Fibroblast of skin of abdomen (primary cell): ENCODE measurements around the gene NDUFS5. TPM values are rescaled to one million over a fixed set of nuclear protein-coding genes. Genes with fewer than 3 reads are reported as not detected.
"Not testable (repeated sequence)": the region's sequence is repeated elsewhere in the genome, so short reads cannot be mapped to it uniquely, and the experiment has no call there.

Source experiments
- DNase-seq: peaks from one replicate; pipeline ENCODE4 v3.0.0-alpha.2; 2013
- polyA plus RNA-seq, 2 experiments: library from polyadenylated mRNA; unstranded; fragments of 120-200 nt; gene quantifications; one replicate each; pipeline ENCODE4 v1.2.1, GENCODE V29; 2013; ENCODE audit not compliant: insufficient read length in 2 of 2

Gene NDUFS5
- 330 TPM for polyA plus RNA-seq (2013, experiment 1 of 2; ENCODE audit: insufficient read length)
- polyA plus RNA-seq (2013, experiment 2 of 2; ENCODE audit: insufficient read length), result 330 TPM

DNA sequence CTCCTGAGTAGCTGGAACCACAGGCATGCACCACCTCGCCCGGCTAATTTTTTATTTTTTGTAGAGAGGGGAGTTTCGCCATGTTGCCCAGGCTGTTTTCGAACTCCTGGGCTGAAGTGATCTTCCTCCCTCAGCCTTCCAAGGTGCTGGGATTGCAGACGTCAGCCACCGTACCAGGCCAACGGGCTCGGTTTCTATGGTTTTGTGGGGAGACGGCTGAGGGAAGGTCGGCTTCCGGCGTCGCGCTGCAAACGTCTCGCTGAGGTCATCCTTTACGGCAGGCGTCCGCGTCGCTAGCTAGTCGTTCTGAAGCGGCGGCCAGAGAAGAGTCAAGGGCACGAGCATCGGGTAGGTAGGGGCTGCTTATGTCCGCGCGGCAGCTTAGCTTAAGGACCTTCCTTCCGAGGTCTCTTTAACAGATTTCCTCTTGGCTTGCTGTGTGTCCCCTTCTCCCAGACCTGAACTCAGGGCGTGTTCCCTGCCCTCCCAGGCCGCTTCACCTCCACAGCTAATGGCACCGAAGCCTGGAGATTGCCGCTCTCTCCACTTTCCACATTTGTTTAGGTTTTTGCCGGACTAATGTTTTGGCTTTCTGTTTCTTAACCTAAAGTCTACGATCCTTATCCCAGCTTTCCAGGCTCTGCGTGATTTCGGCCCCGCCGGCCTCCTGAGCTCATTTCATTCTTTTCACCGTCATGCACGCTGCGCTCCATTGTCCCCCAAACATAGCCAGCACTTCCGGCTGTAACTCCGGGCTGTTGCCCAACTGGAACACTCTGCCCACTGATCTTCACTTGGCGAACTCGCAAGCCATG is at the start of gene NDUFS5:
Gene NDUFS5, plus strand, starts transcription at position 300 of the 815 bp plus-strand sequence. CDS start 2,375 bp downstream, outside the sequence.
- DNase-seq, result peak; percentile 92

DNA sequence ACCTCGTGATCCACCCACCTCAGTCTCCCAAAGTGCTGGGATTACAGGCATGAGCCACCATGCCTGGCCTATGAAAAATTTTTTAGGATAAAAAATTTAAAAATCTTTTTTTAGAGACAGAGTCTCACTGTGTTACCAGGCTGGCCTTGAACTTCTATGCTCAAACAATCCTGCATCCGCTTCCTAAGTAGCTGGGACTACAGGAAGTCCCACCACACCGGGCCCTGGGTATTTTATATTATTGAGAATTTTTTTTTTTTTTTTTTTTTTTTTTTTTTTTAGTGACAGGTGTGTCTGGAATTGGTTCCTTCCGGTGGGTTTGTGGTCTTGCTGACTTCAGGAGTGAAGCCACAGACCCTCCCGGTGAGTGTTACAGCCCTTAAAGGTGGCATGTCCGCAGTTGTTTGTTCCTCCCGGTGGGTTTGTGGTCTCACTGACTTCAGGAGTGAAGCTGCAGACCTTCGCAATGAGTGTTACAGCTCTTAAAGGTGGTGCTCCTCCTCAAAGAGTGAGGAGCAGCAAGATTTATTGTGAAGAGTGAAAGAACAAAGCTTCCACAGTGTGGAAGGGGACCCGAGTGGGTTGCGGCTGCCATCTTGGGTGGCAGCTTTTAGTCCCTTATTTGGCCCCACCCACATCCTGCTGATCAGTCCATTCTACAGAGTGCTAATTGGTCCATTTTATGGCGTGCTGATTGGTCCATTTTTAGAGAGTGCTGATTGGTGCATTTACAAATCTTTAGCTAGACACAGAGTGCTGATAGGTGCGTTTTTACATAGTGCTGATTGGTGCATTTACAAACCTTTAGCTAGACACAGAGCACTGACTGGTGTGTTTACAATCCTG is 48.5 kb upstream of the NDUFS5 start:
- DNase-seq, result not testable (repeated sequence)

DNA sequence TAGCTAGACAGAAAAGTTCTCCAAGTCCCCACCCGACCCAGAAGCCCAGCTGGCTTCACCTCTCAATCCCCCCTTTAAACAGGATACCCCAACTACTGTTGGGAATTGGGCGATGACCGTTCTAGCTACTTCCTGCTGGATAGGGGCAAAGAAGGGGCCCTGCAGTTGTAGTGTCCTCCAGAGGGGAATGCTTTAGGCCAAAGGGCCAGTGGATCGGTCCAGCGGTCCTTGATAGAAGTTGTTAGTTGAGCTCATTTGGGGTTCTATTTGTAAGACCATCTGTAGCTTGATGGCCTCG is 48.0 kb upstream of the NDUFS5 start:
- not testable (repeated sequence) for DNase-seq

DNA sequence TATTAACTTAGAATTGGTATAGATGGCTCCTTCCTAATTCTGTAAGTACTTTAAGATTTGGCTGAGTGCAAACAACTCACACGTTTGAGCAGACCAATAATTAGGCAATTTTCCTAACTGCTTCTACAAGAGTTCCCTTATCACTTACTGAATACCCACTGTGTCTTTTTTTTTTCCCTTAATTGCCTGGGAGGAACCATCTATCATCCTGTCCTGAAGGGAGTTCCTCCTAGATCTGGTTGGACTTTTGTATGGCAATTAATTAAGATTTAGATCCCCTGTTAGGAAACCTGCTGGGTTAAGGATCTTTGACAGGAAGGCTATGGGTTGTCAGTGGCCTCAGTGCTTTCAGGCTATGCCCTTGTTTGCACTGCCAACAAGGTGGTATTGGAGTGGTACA is 46.8 kb upstream of the NDUFS5 start:
- not testable (repeated sequence) for DNase-seq

DNA sequence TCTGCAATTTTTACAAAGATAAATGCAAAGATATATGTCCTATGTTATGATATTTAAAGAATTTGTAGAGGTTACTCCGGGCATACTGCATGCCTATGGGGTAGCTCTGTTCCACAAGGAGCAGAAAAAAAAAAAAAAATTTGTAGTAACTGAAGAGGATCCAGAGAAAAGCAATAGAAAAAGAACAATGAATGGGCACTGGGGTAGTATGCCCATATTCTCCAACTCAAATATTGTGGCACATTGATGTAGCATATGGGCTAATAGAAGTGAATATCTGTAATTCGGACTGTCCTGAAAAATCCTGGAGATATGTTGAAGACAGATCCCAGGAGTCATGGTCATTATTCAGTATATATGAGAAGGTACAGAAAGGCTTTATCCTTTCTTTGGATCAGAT is 36.2 kb upstream of the NDUFS5 start:
- no peak for DNase-seq

DNA sequence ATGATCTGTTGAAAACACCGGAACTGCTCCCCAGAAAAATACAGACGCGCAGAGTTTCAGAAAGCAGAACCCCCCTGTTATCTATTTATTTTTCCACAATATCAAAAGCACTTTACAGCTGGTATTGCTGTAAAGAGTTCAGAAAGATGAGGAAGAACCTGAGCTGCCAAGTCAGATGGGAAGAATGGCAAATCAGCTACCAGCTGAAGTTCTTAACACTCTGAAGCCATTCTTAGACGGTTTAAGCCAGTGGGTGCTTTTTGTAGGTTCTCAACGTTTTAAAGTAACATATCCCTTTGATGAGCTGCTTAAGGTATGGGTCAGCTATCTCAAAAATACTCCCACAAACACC is 35.8 kb upstream of the NDUFS5 start:
- DNase-seq, result no peak

DNA sequence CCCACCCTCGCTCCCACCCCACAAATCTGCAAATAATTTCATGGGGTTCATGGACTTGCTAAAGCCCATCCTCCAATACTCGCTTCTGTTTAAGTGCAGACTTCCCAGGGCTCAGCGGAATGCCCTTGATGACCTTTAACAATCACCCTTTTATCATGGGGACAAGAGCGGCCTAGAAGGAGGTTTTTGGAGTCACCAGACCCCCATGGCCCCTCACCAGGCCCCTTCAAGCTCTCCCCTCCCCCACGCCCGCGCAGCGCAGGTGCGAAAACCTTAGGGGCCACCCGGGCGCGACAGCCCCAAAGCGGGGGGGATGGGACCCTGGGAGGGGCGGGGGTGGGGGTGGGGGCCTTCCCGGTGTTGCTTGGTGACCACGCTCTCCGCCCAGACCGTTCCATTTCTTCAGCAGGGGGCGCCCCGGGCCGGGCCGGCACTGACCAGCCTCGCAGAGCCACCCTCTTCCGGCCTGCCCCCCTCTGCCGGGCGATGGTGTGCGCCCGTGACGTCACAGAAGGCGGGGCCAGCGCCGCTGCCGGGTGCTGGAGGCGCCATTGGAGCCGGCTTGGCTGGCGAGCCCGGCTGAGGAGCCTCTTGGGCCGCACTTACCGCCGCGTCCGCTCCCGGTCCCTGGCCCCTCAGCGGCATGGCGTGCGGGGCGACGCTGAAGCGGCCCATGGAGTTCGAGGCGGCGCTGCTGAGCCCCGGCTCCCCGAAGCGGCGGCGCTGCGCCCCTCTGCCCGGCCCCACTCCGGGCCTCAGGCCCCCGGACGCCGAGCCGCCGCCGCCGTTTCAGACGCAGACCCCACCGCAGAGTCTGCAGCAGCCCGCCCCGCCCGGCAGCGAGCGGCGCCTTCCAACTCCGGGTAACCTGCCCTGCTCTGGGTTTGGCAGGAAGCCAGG is 35.2 kb upstream of the NDUFS5 start, which contains the start of gene AKIRIN1:
Gene AKIRIN1, plus strand, starts transcription at position 539 of the 900 bp plus-strand sequence. Its CDS starts 105 bp downstream, at position 644.
- peak; percentile 98 for DNase-seq

DNA sequence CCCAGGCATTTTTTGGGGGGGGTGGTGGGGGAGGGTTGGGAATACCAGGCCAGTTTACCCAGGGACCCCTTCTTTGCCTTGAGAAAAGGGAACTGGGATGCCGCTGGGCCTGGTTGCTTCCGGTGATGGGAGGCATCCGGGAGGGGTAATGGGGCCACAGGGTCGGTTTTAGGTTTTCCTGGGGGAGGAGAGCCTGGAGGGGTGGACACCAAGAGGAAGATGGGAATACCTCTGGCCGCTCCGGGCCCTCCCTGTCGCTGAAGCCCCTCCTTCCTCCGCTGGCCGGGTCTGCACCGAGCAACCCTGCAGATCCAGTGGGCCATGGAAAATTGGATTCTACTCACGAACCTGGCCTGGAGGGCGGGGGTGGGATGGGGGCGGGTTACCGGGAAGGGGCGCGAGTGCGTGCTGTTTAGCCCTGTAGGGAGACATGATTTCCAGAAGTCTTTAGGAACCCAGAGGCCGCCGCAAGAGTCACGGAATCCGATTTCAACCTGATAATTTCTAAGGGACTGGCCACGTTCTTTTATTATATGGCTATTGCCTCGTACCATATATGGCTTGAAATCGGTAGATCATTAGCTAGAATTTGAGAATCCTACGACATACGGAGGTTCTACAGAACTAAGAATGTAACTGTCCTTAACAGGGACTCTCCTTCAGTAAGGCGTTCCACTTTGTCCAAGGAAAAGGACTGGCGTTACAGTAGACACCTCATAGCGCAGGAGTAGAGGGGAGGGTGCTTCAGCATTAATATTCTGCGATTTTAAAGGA is 34.3 kb upstream of the NDUFS5 start:
- DNase-seq, result peak; percentile 29

DNA sequence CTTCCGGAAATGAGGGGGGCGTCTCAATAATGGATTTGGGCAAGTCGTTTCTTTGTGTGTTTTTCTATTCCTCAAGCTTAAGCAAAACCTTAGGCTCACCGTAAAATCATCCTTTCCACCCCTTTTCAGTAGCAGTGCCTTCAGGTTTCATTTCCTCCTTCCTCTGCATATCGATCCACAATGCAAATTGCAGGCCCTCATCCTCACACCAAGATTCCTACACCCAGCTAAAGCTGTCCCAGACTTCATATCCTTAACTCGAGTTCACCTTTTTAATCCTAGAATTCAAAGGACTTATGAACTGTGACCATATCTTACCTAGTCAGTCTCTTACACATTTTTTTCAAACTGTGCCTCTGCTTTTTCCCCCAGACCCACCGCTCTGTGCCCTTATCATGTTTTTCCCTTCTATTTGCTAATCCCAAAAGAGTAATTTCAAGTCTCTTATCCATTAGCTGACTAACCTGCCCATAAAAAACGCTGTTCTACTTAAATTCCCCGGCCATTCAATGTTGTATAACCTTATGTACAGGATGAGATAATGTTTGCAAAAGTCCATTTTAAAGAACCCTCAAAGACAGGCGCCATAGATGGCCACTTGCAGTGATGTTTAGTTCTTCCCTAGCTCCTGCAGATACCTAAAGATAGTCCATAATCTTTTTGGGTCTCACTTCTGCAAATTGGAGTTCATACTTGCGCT is 33.6 kb upstream of the NDUFS5 start:
- no peak for DNase-seq

DNA sequence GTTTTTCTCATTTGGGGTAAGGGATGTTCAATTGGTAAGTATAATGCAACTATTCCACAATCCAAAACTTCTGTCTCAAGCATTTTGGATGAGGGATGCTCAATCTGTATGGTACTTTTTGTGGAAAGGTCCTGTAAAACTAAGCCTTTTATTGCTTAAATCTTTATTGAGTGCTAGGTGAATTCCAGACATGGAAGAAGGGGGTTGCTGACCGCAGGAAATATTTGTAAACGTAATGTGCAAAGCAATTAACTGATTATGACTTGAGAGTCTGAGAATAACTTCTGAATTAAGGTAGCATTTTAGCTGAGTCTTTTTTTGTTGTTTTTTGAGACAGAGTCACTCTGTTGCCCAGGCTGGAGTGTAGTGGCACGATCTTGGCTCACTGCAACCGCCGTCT is 32.0 kb upstream of the NDUFS5 start:
- DNase-seq, result no peak

DNA sequence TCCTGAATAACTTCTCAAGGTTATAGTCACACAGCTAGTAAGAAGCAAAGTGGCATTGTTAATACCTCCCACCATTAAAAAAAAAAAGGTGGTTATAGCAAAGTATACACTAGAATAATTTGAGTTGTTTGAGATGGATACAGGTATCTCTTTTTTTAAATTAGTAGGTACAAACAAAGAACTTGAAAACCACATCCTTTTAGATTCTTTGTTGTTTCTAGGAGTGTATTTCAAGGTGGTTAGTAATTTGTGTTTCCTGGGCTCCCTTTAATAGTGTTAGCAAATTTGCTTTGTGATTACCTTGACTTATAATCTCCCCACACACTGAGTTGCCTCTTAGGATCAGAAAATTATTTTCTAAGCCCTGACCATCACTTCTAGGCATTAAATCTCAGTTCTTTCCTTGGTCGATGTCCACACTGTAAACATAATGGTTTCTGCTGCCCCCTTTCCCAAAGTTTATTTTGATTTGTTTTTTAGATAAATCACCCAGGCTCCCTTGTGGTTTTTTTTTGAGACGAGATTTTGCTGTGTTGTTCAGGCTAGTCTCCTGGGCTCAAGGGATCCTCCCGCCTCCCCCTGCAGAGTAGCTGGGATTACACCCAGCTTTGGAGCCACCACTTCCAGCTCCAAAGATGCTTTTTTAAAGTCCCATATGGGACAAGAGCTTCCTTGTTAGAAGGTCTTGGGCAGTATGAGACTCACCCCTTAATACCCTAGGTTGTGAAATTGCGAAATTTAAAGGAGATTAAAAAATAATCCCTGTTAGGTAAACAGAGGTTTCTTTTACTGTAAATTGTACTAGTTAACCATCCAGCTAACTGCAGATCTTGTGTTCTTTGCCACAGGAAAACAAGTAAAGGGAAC is 28.9 kb upstream of the NDUFS5 start:
- DNase-seq, result no peak

DNA sequence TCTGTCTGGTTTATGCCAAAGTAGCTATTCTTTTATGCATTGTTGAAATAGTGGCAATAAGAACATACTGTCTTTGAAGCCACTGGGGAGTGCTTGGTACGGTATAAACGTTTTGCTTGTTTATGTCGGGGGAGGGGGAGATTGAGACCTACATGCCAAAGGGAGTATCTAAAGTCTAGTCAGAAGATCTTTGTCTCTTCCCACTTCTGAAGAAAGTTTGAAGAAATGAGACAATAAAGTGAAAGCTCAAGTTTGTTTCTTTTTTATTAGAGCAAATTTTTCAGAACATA is 28.3 kb upstream of the NDUFS5 start:
- DNase-seq, result no peak

DNA sequence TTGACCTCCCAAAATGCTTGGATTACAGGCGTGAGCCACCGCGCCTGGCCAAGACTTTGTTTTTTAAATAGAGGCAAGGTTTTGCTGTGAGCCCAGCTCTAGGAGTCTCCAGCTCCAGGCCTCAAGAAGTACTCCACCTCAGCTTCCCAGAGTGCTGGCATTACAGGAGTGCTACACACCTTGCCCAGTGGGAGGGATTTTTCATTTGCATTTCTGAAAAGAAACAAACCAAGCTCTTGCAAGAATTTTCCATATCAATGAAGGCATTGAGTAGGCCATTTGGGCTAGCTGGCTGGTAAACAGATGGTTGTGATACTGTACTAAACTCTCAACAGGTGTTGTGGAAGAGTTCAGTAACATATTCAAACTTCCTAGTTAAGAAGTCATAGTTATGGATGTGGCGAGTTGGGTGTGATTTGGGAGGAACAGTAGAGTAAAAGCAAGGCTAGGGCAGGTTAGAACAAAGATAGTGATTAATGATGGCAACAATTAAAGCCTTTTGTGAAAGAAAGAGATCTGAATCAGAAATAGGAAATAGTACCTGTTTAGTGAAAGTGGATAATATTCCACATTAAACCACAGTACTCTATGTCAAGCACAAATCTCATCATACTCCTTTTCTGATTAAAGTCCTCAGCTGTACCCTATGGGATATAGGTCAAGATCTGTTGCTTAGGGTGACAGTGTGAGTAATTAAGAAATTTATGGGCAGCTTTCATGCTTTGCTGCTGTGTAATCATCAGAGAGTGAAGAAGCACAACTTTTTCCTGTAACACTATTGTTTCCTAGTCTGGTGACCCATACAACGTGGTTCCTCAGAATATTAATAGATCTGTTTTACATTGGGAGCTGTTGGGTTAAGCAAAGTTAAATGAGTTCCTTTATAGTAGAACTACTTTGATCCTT is 24.4 kb upstream of the NDUFS5 start:
- DNase-seq, result no peak

DNA sequence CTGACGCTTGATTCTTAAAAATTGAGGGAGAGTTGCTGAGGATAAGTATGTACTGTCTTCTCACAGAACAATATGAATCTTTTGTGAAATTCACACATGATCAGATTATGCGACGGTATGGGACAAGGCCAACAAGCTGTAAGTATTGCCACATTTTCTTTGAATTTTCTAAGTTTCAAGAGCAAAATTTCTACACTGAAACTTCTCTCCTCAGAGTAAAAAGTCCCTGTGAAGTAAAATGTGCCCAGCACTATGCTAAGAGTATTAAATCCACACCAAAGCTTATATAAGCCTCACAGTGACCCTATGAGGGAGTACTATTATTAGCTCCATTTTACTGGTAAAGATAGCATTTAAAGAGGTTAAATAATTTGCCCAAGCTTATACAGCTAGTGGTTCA is 22.9 kb upstream of the NDUFS5 start:
- DNase-seq, result no peak

DNA sequence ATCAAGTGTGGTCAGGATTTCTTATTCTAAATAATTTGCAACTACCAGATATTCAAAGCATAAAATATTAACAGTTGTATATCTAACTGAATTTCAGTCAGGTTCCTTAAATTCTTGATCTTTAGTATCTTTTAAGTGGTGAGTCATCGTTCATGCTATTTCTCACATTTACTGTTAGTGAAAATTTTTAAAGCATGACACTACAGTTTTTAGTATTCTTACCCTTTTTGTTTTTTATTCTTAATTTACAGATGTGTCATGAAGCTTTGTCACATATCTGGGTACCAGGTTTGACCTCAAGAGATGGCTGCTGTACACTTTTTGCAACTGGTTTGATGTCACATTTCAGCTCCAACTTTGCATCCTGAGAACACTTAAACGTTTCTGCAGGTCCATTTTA is 22.4 kb upstream of the NDUFS5 start:
- DNase-seq, result peak; percentile 17

DNA sequence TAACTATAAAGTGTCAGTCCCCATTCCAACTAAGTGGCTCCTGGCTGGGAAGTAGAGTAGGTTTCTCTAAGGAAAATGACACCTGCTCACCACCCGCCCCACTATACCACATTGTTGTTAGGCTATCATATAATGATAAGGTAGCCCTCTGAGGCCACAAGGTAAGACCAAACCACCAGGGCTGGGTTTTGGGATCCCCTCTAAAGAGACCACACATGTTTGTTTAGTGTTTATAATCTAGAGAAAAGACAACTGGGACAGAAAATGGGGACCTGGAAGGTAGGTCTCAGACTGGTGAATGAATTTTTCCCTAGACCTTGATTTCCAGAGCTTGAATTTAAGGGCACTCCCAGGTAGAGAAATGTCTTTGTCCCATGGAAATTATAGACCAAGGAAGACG is 19.9 kb upstream of the NDUFS5 start:
- DNase-seq, result no peak

DNA sequence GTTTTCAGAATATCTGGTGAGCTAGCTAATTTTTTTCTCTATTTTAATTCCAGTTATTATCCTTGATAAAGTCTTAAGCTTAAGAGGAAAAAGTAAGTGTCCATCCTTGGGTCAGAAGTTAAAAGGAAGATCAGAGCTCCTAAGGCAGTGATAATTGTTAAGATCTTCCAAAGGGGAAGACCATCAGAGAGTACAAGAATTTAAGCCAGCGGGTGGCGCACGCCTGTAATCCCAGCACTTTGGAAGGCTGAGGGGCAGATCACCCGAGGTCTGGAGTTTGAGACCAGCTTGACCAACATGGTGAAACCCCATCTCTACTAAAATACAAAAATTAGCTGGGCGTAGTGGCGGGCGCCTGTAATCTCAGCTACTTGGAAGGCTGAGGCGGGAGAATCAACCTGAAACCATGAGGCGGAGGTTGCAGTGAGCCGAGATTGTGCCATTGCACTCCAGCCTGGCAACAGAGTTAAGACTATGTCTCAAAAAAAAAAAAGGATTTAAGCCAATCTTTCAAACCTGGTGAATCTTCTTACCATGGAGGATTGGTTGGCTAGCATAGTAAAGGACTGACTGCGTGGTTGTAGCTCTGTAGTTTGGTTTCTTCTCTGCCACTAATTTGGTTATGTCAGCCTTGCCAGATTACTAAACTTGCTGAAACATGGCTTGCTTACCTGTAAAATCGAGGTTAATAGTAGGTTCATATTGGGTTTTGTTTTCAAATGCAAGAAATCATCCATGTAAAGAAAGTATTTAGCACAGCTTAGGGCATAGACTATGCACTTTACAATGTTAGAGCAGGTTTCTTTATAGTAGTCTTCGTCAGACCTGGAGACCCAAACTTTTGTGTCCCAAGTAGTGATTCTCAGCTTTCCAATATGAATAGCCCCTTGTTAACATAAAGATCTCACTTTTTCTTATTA is 19.2 kb upstream of the NDUFS5 start:
- no peak for DNase-seq

DNA sequence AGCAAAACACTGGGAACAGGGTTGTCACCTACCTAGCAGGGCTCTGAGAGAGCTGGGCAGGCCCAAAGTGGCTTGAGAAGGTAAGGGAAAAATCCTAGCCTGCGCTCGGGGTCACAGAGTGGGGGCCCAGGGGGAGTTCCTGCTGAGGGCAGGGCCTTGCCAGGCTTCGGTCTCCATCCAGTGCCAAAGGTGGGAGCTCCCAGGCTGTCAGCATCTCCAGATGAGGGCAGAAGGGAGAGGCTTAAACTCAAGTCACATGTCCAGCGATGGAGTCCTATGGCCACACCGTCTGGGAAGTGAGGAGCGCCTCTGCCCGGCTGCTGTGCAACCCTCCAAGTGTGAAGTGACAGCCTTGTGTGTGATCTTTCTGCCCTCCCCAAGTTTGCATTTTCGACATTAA is 11.2 kb upstream of the NDUFS5 start:
- DNase-seq, result not testable (repeated sequence)
